ENCODE results near the gene CRHR1.

DNA sequence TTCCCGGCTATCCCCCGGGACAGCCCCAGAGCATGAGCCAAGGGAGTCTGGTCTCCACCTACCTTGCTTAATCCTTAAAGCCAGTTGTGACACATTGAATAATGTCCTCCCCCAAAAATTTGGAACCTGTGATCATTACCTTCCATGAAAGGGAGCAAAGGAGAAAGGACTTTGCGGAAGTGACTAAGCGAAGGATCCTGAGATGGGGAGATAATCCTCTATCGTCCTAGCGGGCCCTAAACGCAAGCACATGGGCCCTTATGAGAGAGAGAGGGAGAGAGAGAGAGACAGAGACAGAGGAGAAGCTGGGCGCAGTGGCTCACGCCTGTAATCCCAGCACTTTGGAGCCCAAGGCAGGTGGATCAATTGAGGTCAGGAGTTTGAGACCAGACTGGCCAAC, 70.1 kb downstream of the CRHR1 start:
- no peak for TF ChIP-seq CTCF (optimal IDR thresholded peaks at IDR 0.05 in 1 of 3, IDR thresholded peaks at IDR 0.05 in 1 of 3, conservative IDR thresholded peaks at IDR 0.05 in 1 of 3; ENCODE audit: extremely low read depth in 1 of 3, insufficient read depth in 2 of 3, low read length in 3 of 3)
- TF ChIP-seq EZH2 (IDR thresholded peaks at IDR 0.05; ENCODE audit: low read length), result no peak

All from keratinocyte (primary cell).